ENCODE measurements around the gene APOA4. TPM values are rescaled to one million over a fixed set of nuclear protein-coding genes. Genes with fewer than 3 reads are reported as not detected.

Gene APOA4
- total and polyA plus RNA-seq, 2 donors (not counting 3 experiments of a cell fraction or from before 2014, with no cell fraction given) = not detected

DNA sequence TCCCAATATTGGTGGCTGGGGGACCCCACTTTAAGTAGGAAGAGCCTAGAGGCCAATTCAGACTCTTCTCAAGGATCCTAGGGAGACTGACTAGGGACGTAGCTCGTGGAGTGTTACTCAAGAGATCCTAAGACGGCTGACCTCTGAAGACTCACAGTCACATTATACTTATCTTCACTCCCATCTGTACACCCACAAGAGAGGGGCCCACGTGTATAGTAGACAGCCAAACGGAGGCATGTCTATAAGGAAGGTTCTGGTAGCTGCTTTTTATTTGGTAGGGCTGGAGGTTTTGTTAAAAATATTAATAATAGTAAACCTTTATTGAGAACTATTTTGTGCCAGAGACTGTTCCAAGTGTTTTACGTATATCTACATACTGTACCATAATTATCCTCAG, 37.2 kb upstream of the APOA4 start:
- H3K4me3 ChIP-seq (replicated peaks in 1 of 3; ENCODE audit: insufficient read depth in 1 of 3, low read depth in 1 of 3, low read length in 3 of 3) = no peak overlapping the region
- intact Hi-C loops (cut with micrococcal nuclease) = no loop called here
- no peak for TF ChIP-seq EZH2 (IDR thresholded peaks at IDR 0.05; ENCODE audit: borderline replicate concordance, low read depth, low read length, severe bottlenecking)
- TF ChIP-seq, protein P1, sequence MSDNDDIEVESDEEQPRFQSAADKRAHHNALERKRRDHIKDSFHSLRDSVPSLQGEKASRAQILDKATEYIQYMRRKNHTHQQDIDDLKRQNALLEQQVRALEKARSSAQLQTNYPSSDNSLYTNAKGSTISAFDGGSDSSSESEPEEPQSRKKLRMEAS (IDR thresholded peaks at IDR 0.05; ENCODE audit: insufficient read depth, insufficient read length) = no peak
- no peak for TF ChIP-seq MYC (IDR thresholded peaks at IDR 0.05; ENCODE audit: low read depth, low read length)
- no peak for TF ChIP-seq POLR2A (IDR thresholded peaks at IDR 0.05; ENCODE audit: low read depth, low read length)
- TF ChIP-seq, protein P2, sequence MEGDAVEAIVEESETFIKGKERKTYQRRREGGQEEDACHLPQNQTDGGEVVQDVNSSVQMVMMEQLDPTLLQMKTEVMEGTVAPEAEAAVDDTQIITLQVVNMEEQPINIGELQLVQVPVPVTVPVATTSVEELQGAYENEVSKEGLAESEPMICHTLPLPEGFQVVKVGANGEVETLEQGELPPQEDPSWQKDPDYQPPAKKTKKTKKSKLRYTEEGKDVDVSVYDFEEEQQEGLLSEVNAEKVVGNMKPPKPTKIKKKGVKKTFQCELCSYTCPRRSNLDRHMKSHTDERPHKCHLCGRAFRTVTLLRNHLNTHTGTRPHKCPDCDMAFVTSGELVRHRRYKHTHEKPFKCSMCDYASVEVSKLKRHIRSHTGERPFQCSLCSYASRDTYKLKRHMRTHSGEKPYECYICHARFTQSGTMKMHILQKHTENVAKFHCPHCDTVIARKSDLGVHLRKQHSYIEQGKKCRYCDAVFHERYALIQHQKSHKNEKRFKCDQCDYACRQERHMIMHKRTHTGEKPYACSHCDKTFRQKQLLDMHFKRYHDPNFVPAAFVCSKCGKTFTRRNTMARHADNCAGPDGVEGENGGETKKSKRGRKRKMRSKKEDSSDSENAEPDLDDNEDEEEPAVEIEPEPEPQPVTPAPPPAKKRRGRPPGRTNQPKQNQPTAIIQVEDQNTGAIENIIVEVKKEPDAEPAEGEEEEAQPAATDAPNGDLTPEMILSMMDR (IDR thresholded peaks at IDR 0.05; ENCODE audit: extremely low read depth in 1 of 2, insufficient read depth in 1 of 2, low read depth in 1 of 2, low read length in 2 of 2) = no peak
- TF ChIP-seq GATA2 (IDR thresholded peaks at IDR 0.05; ENCODE audit: insufficient read depth, insufficient read length, low read depth, low read length) = no peak
- no peak for TF ChIP-seq FOS (IDR thresholded peaks at IDR 0.05; ENCODE audit: borderline replicate concordance, insufficient read depth, low read length)
- no peak for TF ChIP-seq JUN (IDR thresholded peaks at IDR 0.05; ENCODE audit: borderline replicate concordance, insufficient read depth, insufficient read length, low read depth)
- TF ChIP-seq POLR2AphosphoS5 (IDR thresholded peaks at IDR 0.05; ENCODE audit: insufficient read depth, low read depth, low read length) = no peak
- POLR2A ChIA-PET = no interaction called here
- H3K79me2 ChIP-seq (ENCODE audit: control insufficient read depth, insufficient read depth, low read length) = no peaks in the 10 kb centered on the region
- no peaks in the 10 kb centered on the region for H3K9me3 ChIP-seq (replicated peaks; ENCODE audit: control insufficient read depth, insufficient read depth, low read length)
- peaks cover 10% of the 10 kb centered on the region for H3K4me1 ChIP-seq (ENCODE audit: control insufficient read depth, extremely low read depth, insufficient read depth, low read length)
- no TSS peak for BruUV-seq (replicated peaks)
- no peak overlapping the region for H3K4me2 ChIP-seq (ENCODE audit: insufficient read depth, low read length)
- H3K9ac ChIP-seq (replicated peaks; ENCODE audit: extremely low read depth, insufficient read depth, low read length) = no peak overlapping the region
- FAIRE-seq (no peak), DNase-seq (ENCODE audit: low read depth, low spot score) (no peak)
- no peaks in the 10 kb centered on the region for H3K9me1 ChIP-seq (replicated peaks; ENCODE audit: control insufficient read depth, extremely low read depth, insufficient read depth, low read length)
- H3K36me3 ChIP-seq (ENCODE audit: control insufficient read depth in 2 of 2, extremely low read depth in 1 of 2, insufficient read depth in 2 of 2, low read length in 2 of 2) = peaks cover 2 to 19% of the 10 kb centered on the region in 2 experiments
- dilution Hi-C loops (cut with MboI; ENCODE audit: extremely low pct_ligation_motif_present, low sequenced_read_pairs) = no loop called here
- H2AFZ ChIP-seq (ENCODE audit: low read depth, low read length) = no peak overlapping the region
- no peaks in the 10 kb centered on the region for H4K20me1 ChIP-seq (replicated peaks; ENCODE audit: control insufficient read depth, extremely low read depth, insufficient read depth, low read length)
- no peak overlapping the region for H3K27ac ChIP-seq (ENCODE audit: insufficient read depth, low read depth, low read length)
- H3K27me3 ChIP-seq (ENCODE audit: control insufficient read depth in 2 of 2, insufficient read depth in 2 of 2, low read length in 2 of 2) = no peaks in the 10 kb centered on the region
- CTCF ChIA-PET = interaction anchor here (2.8 kb wide), 1 partner anchor 24 kb away, joined by 8 read pairs; no protein-coding TSS in a partner anchor
